Calu3 (cell line): ENCODE results near the gene PINK1. TPM values are rescaled to one million over a fixed set of nuclear protein-coding genes. Genes with fewer than 3 reads are reported as not detected.

Experiments used
- BruUV-seq: library from RNA; stranded (reverse); fragments of 400-500 nt; replicated peaks from 2 replicates; lab custom pipeline; 2021; lab: Mats Ljungman, UMichigan
- CTCF ChIA-PET: fragments of 300-600 bp; sonication (Branson Sonifier 250); formaldehyde crosslinking; loops from one replicate; lab custom pipeline; 2022; ENCODE audit warnings: antibody characterized with exemption; lab: Charles Lee
- DNase-seq: peaks from one replicate; pipeline ENCODE4 v3.0.0; 2022
- H3K27ac Mint-ChIP-seq: one replicate; pipeline ENCODE4 v1.8.0; 2022; ENCODE audit warnings: mixed read lengths; ENCODE audit not compliant: unreplicated experiment
- H3K27me3 Mint-ChIP-seq: one replicate; pipeline ENCODE4 v1.8.0; 2022; ENCODE audit warnings: mixed read lengths; ENCODE audit not compliant: unreplicated experiment
- H3K36me3 Mint-ChIP-seq: one replicate; pipeline ENCODE4 v1.8.0; 2022; ENCODE audit warnings: mild to moderate bottlenecking, moderate library complexity, mixed read lengths; ENCODE audit not compliant: insufficient read depth, unreplicated experiment
- H3K4me1 Mint-ChIP-seq: one replicate; pipeline ENCODE4 v1.8.0; 2022; ENCODE audit warnings: mild to moderate bottlenecking, low read depth, mixed read lengths; ENCODE audit not compliant: unreplicated experiment
- H3K4me3 Mint-ChIP-seq: one replicate; pipeline ENCODE4 v1.8.0; 2022; ENCODE audit warnings: mild to moderate bottlenecking, low read depth, moderate library complexity, mixed read lengths; ENCODE audit not compliant: unreplicated experiment
- H3K9me3 Mint-ChIP-seq: one replicate; pipeline ENCODE4 v1.8.0; 2022; ENCODE audit warnings: low read depth, mixed read lengths; ENCODE audit not compliant: unreplicated experiment
- intact Hi-C: fragments of 100-400 bp; cut with micrococcal nuclease; formaldehyde crosslinking; loops from one replicate; pipeline ENCODE4 v1.10.0; 2022; ENCODE audit not compliant: unreplicated experiment
- total RNA-seq: library from RNA; stranded (reverse); gene quantifications from 2 replicates; pipeline ENCODE4 v1.2.3, GENCODE V29; 2022
- TF ChIP-seq, protein P1 (sequence below): fragments of 200-600 bp; IDR thresholded peaks from one replicate; pipeline ENCODE4 v1.8.0; 2022; ENCODE audit warnings: antibody characterized with exemption; ENCODE audit not compliant: unreplicated experiment

Gene PINK1
- total RNA-seq, 1 experiment from 2014 or later = 11.2 TPM

DNA sequence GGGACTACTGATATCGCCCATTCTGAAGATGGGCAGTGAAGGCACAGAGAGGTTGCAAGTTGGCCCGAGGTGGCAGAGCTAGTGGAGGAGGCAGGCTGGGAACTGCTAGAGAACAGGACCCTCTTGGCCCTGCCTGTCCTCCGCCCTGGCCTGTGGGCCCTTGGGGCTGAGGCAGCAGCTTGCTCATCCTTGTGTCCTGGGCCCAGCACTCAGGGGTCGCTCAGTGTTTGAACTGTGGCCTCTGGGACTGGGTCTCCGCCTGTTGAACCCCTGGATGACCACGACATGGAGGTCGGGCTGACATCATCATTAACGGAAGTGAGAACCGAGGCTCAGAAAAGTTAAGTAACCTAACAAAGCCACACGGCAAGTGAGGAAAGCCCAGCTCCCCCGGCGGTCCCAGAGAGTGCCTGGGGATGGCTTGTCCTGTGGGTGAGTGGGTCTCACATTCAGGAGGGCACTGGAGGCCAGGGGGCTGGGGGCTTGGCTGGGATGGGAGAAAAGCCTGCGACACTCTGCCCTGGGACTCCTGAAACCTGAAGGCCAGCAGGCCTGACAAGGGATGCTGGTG lies 50.9 kb downstream of the PINK1 start:
- intact Hi-C loops = no loop called here
- DNase-seq = no peak
- TF ChIP-seq, protein P1, sequence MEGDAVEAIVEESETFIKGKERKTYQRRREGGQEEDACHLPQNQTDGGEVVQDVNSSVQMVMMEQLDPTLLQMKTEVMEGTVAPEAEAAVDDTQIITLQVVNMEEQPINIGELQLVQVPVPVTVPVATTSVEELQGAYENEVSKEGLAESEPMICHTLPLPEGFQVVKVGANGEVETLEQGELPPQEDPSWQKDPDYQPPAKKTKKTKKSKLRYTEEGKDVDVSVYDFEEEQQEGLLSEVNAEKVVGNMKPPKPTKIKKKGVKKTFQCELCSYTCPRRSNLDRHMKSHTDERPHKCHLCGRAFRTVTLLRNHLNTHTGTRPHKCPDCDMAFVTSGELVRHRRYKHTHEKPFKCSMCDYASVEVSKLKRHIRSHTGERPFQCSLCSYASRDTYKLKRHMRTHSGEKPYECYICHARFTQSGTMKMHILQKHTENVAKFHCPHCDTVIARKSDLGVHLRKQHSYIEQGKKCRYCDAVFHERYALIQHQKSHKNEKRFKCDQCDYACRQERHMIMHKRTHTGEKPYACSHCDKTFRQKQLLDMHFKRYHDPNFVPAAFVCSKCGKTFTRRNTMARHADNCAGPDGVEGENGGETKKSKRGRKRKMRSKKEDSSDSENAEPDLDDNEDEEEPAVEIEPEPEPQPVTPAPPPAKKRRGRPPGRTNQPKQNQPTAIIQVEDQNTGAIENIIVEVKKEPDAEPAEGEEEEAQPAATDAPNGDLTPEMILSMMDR = no peak
- H3K4me3 Mint-ChIP-seq = no peak overlapping the region
- H3K27ac Mint-ChIP-seq = no peak overlapping the region
- no peaks in the 10 kb centered on the region for H3K9me3 Mint-ChIP-seq
- no TSS peak for BruUV-seq
- H3K4me1 Mint-ChIP-seq = no peaks in the 10 kb centered on the region
- peaks cover 57% of the 10 kb centered on the region for H3K27me3 Mint-ChIP-seq
- H3K36me3 Mint-ChIP-seq = no peaks in the 10 kb centered on the region
- CTCF ChIA-PET = interaction anchor here (0.5 kb wide), 2 partner anchors 189 to 525 kb away, joined by 3 to 5 read pairs; no protein-coding TSS in a partner anchor

DNA sequence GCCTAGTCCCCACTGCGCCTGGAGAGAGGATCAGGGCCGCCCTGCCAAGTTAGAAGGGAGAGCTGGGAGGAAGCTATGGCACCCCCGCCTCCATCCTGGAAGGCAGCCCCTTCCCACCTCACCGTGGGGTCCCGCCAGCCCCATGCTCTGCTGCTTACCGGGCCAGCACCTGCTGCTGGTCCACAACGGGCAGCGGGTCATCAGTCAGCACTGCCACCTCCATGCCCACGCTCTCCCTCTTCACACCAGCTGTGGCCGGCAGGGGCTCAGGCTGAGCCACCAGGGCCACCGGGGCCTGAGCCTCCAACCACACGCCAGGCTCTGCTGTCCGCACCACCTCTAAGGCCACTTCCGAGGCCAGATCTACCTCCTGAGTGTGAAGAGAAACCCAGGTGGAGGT lies 51.4 kb downstream of the PINK1 start:
- TF ChIP-seq, protein P1 = no peak
- Mint-ChIP-seq H3K27me3 (peaks cover 52% of the 10 kb centered on the region), H3K36me3 (no peaks in the 10 kb centered on the region), H3K9me3 (no peaks in the 10 kb centered on the region), H3K4me1 (no peaks in the 10 kb centered on the region), H3K27ac (no peak overlapping the region), H3K4me3 (no peak overlapping the region)
- DNase-seq = no peak
- no TSS peak for BruUV-seq
- CTCF ChIA-PET = interaction anchor here (0.5 kb wide), 1 partner anchor 188 kb away, joined by 3 read pairs; no protein-coding TSS in a partner anchor
- intact Hi-C loops = no loop called here

DNA sequence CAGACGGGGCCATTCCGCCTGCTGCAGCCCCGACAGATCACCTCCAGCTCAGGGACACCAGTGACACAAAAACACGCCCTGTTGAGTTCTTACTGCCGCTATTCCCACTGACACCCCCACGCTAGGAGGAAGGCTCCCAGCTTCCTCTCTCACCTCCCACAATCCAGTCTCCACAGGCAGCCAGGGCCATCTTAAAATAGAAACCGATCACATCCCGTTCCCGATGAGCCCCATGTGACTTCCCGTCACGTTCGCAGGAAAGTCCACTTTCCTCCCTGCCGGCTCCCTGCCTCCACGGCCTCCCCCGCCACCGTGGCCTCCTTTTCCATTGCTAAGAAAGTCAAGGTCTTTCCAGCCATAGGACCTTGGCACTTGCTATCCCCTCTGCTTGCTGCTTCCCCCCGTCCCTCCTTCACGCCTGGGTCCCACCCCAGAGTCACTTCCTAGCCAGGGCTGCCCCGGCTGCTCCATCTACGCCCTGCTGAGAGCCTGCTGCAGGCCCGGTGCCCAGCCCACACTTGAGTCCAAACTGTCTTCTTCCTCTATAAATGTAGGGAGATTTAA lies 51.9 kb downstream of the PINK1 start:
- H3K27ac Mint-ChIP-seq = no peak overlapping the region
- no peaks in the 10 kb centered on the region for H3K4me1 Mint-ChIP-seq
- H3K27me3 Mint-ChIP-seq = peaks cover 47% of the 10 kb centered on the region
- no peaks in the 10 kb centered on the region for H3K36me3 Mint-ChIP-seq
- TF ChIP-seq, protein P1 = no peak
- no TSS peak for BruUV-seq
- intact Hi-C loops = no loop called here
- H3K9me3 Mint-ChIP-seq = no peaks in the 10 kb centered on the region
- DNase-seq = no peak
- CTCF ChIA-PET = no interaction called here
- no peak overlapping the region for H3K4me3 Mint-ChIP-seq

DNA sequence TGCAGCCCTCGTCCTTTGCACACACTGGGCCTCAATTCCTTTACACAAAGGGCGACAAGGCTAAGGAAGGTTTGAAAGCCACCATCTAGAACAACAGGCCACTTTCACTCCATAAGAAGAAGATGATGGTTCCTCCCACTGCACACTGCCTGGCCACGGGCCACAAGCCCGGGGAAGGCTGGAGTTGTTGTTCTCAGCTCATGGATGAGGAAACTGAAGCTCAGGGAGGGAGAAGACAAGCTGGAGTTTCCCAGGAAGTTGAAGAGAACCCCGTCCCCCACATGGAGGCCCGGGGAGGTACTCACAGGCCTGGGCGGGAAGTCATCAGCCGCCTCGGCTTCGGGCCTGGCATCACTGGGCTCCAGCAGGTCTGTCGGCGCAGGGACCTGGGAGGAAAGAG lies 52.5 kb downstream of the PINK1 start:
- intact Hi-C loops = no loop called here
- TF ChIP-seq, protein P1 = no peak
- no TSS peak for BruUV-seq
- H3K27me3 Mint-ChIP-seq = peaks cover 42% of the 10 kb centered on the region
- H3K9me3 Mint-ChIP-seq = no peaks in the 10 kb centered on the region
- no peak overlapping the region for H3K4me3 Mint-ChIP-seq
- CTCF ChIA-PET = no interaction called here
- H3K4me1 Mint-ChIP-seq = no peaks in the 10 kb centered on the region
- H3K36me3 Mint-ChIP-seq = no peaks in the 10 kb centered on the region
- H3K27ac Mint-ChIP-seq = no peak overlapping the region
- no peak for DNase-seq
